Stimulated activated naive CD8-positive, alpha-beta T cell treated with anti-CD3 and anti-CD28 coated beads, Interleukin-15, Interleukin-2, amounts not matched to agents 100 ng/mL and 50 ng/mL, for 24 hours (primary cell): ENCODE measurements around the gene SLC24A4.

Experiments
- H3K27ac Mint-ChIP-seq: one replicate; pipeline ENCODE4 v1.8.0; 2021; ENCODE audit warnings: mild to moderate bottlenecking, mixed read lengths
- H3K27me3 Mint-ChIP-seq: one replicate; pipeline ENCODE4 v1.8.0; 2021; ENCODE audit warnings: mixed read lengths
- H3K36me3 Mint-ChIP-seq: one replicate; pipeline ENCODE4 v1.8.0; 2021; ENCODE audit warnings: low read depth, mixed read lengths
- H3K4me1 Mint-ChIP-seq: one replicate; pipeline ENCODE4 v1.8.0; 2021; ENCODE audit warnings: low read depth, mixed read lengths
- H3K4me3 Mint-ChIP-seq: one replicate; pipeline ENCODE4 v1.8.0; 2021; ENCODE audit warnings: mild to moderate bottlenecking, mixed read lengths
- H3K9me3 Mint-ChIP-seq: one replicate; pipeline ENCODE4 v1.8.0; 2021; ENCODE audit warnings: mixed read lengths

The SLC24A4 gene

GRCh38 chr14:92308716-92309115, 14.2 kb upstream of the SLC24A4 start:
- H3K27ac Mint-ChIP-seq, result no peak overlapping the region
- no peaks in the 10 kb centered on the region for H3K36me3 Mint-ChIP-seq
- H3K4me3 Mint-ChIP-seq, result no peak overlapping the region
- peaks cover 5% of the 10 kb centered on the region for H3K27me3 Mint-ChIP-seq
- no peaks in the 10 kb centered on the region for H3K9me3 Mint-ChIP-seq
- H3K4me1 Mint-ChIP-seq, result no peaks in the 10 kb centered on the region

- Mint-ChIP-seq H3K36me3 (no peaks in the 10 kb centered on the region), H3K4me3 (no peak overlapping the region), H3K27ac (no peak overlapping the region), H3K27me3 (peaks cover 5% of the 10 kb centered on the region), H3K9me3 (no peaks in the 10 kb centered on the region), H3K4me1 (no peaks in the 10 kb centered on the region)
These were observed 12.9 kb upstream of the SLC24A4 start for GRCh38 chr14:92309968-92310530.

- Mint-ChIP-seq H3K36me3 (no peaks in the 10 kb centered on the region), H3K4me1 (no peaks in the 10 kb centered on the region), H3K27me3 (peaks cover 5% of the 10 kb centered on the region), H3K9me3 (no peaks in the 10 kb centered on the region), H3K27ac (no peak overlapping the region), H3K4me3 (no peak overlapping the region)
These were observed 12.1 kb upstream of the SLC24A4 start for GRCh38 chr14:92310776-92311375.

- peaks cover 5% of the 10 kb centered on the region for H3K9me3 Mint-ChIP-seq
- H3K27ac Mint-ChIP-seq, result no peak overlapping the region
- H3K27me3 Mint-ChIP-seq, result peaks cover 12% of the 10 kb centered on the region
- peaks cover 7% of the 10 kb centered on the region for H3K4me1 Mint-ChIP-seq
- H3K36me3 Mint-ChIP-seq, result no peaks in the 10 kb centered on the region
- H3K4me3 Mint-ChIP-seq, result no peak overlapping the region
These were observed 8.8 kb upstream of the SLC24A4 start for GRCh38 chr14:92314182-92314581.

- H3K27ac Mint-ChIP-seq, result no peak overlapping the region
- H3K36me3 Mint-ChIP-seq, result no peaks in the 10 kb centered on the region
- peaks cover 7% of the 10 kb centered on the region for H3K4me1 Mint-ChIP-seq
- peaks cover 12% of the 10 kb centered on the region for H3K27me3 Mint-ChIP-seq
- peaks cover 5% of the 10 kb centered on the region for H3K9me3 Mint-ChIP-seq
- no peak overlapping the region for H3K4me3 Mint-ChIP-seq
These were observed 7.7 kb upstream of the SLC24A4 start for GRCh38 chr14:92315050-92315805.

GRCh38 chr14:92316176-92316575, 6.8 kb upstream of the SLC24A4 start:
- Mint-ChIP-seq H3K27me3 (peaks cover 18% of the 10 kb centered on the region), H3K4me1 (peaks cover 7% of the 10 kb centered on the region)

GRCh38 chr14:92316937-92317336, 6.0 kb upstream of the SLC24A4 start:
- no peak overlapping the region for H3K27ac Mint-ChIP-seq

More at GRCh38 chr14:92316176-92316575, 6.8 kb upstream of the SLC24A4 start:
- H3K9me3 Mint-ChIP-seq, result peaks cover 5% of the 10 kb centered on the region
- H3K36me3 Mint-ChIP-seq, result no peaks in the 10 kb centered on the region
- no peak overlapping the region for H3K27ac Mint-ChIP-seq
- H3K4me3 Mint-ChIP-seq, result no peak overlapping the region

GRCh38 chr14:92317511-92317910, 5.5 kb upstream of the SLC24A4 start:
- Mint-ChIP-seq H3K4me3 (no peak overlapping the region), H3K4me1 (peaks cover 7% of the 10 kb centered on the region), H3K27me3 (peaks cover 31% of the 10 kb centered on the region), H3K36me3 (no peaks in the 10 kb centered on the region), H3K9me3 (peaks cover 5% of the 10 kb centered on the region), H3K27ac (no peak overlapping the region)

More at GRCh38 chr14:92316937-92317336, 6.0 kb upstream of the SLC24A4 start:
- Mint-ChIP-seq H3K4me3 (no peak overlapping the region), H3K4me1 (peaks cover 7% of the 10 kb centered on the region), H3K36me3 (no peaks in the 10 kb centered on the region), H3K9me3 (peaks cover 5% of the 10 kb centered on the region), H3K27me3 (peaks cover 25% of the 10 kb centered on the region)

- Mint-ChIP-seq H3K27me3 (peaks cover 62% of the 10 kb centered on the region), H3K4me3 (no peak overlapping the region)
These were observed 1.3 kb upstream of the SLC24A4 start for GRCh38 chr14:92321701-92322100.

GRCh38 chr14:92322516-92322915, 449 bp upstream of the SLC24A4 start:
- Mint-ChIP-seq H3K4me1 (peaks cover 5% of the 10 kb centered on the region), H3K27ac (no peak overlapping the region), H3K36me3 (no peaks in the 10 kb centered on the region), H3K9me3 (peaks cover 5% of the 10 kb centered on the region), H3K27me3 (peaks cover 69% of the 10 kb centered on the region), H3K4me3 (peak overlapping the region; percentile 57)

More at GRCh38 chr14:92321701-92322100, 1.3 kb upstream of the SLC24A4 start:
- H3K9me3 Mint-ChIP-seq, result peaks cover 5% of the 10 kb centered on the region
- H3K36me3 Mint-ChIP-seq, result no peaks in the 10 kb centered on the region
- H3K27ac Mint-ChIP-seq, result no peak overlapping the region
- peaks cover 11% of the 10 kb centered on the region for H3K4me1 Mint-ChIP-seq

GRCh38 chr14:92323916-92324818, 1.2 kb downstream of the SLC24A4 start:
- H3K36me3 Mint-ChIP-seq, result no peaks in the 10 kb centered on the region
- H3K4me1 Mint-ChIP-seq, result peaks cover 5% of the 10 kb centered on the region
- H3K27ac Mint-ChIP-seq, result no peak overlapping the region
- peaks cover 70% of the 10 kb centered on the region for H3K27me3 Mint-ChIP-seq
- no peaks in the 10 kb centered on the region for H3K9me3 Mint-ChIP-seq
- H3K4me3 Mint-ChIP-seq, result peak overlapping the region; percentile 30

GRCh38 chr14:92325835-92326234, 2.9 kb downstream of the SLC24A4 start:
- no peaks in the 10 kb centered on the region for H3K36me3 Mint-ChIP-seq
- peaks cover 62% of the 10 kb centered on the region for H3K27me3 Mint-ChIP-seq
- H3K9me3 Mint-ChIP-seq, result no peaks in the 10 kb centered on the region
- peaks cover 5% of the 10 kb centered on the region for H3K4me1 Mint-ChIP-seq
- H3K4me3 Mint-ChIP-seq, result no peak overlapping the region
- H3K27ac Mint-ChIP-seq, result no peak overlapping the region

- no peak overlapping the region for H3K27ac Mint-ChIP-seq
- no peak overlapping the region for H3K4me3 Mint-ChIP-seq
- H3K4me1 Mint-ChIP-seq, result peaks cover 5% of the 10 kb centered on the region
- peaks cover 46% of the 10 kb centered on the region for H3K27me3 Mint-ChIP-seq
- H3K36me3 Mint-ChIP-seq, result no peaks in the 10 kb centered on the region
- H3K9me3 Mint-ChIP-seq, result no peaks in the 10 kb centered on the region
These were observed 5.8 kb downstream of the SLC24A4 start for GRCh38 chr14:92328664-92329255.

- Mint-ChIP-seq H3K27me3 (peaks cover 27% of the 10 kb centered on the region), H3K27ac (no peak overlapping the region), H3K4me1 (no peaks in the 10 kb centered on the region), H3K9me3 (no peaks in the 10 kb centered on the region), H3K36me3 (no peaks in the 10 kb centered on the region), H3K4me3 (no peak overlapping the region)
These were observed 11.1 kb downstream of the SLC24A4 start for GRCh38 chr14:92334050-92334449.
